Hepatocyte (in vitro differentiated cells): ENCODE measurements around the gene PIK3R6.

Experiments
- EZH2phosphoT487 ChIP-seq: fragments of 200-600 bp; sonication (generic); IDR thresholded peaks from one replicate; pipeline ENCODE4 v1.6.1; 2018; ENCODE audit warnings: antibody characterized with exemption, mild to moderate bottlenecking, low read depth, moderate library complexity; ENCODE audit not compliant: unreplicated experiment, severe bottlenecking
- TF ChIP-seq, protein P1 (sequence below): fragments of 200-600 bp; sonication (generic); IDR thresholded peaks from 2 replicates; pipeline ENCODE4 v1.5.1; 2016; ENCODE audit warnings: antibody characterized with exemption, mild to moderate bottlenecking; ENCODE audit not compliant: poor library complexity

DNA sequence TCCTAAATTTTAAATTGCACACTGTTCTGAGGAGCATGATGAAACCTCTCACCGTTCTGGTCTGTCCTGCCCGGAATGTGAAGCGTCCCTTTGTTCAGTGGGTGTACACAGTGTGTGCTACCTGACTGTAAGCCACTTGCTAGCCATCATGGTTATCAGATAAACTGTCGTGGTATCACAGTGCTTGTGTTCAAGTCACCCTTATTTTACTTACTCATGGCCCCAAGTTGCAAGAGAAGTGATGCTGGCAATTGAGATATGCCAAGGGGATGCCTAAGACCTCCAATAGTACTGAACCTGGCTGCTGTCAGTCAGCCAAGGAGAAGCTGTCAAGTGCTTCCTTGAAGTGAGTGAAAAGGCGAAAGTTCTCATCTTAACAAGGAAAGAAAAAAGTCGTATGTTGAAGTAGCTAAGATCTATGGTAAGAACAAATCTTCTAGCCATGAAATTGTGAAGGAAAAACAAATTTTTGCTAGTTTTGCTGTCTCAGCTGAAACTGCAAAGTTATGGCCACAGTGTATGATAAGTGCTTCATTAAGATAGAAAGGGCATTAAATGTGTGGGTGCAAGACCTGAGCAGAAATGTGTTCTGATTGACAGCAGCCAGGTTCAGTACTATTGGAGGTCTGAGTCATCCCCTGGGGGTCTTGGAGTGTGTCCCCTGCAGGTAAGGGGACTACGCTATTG lies 5.8 kb downstream of the PIK3R6 start:
- TF ChIP-seq, protein P1, sequence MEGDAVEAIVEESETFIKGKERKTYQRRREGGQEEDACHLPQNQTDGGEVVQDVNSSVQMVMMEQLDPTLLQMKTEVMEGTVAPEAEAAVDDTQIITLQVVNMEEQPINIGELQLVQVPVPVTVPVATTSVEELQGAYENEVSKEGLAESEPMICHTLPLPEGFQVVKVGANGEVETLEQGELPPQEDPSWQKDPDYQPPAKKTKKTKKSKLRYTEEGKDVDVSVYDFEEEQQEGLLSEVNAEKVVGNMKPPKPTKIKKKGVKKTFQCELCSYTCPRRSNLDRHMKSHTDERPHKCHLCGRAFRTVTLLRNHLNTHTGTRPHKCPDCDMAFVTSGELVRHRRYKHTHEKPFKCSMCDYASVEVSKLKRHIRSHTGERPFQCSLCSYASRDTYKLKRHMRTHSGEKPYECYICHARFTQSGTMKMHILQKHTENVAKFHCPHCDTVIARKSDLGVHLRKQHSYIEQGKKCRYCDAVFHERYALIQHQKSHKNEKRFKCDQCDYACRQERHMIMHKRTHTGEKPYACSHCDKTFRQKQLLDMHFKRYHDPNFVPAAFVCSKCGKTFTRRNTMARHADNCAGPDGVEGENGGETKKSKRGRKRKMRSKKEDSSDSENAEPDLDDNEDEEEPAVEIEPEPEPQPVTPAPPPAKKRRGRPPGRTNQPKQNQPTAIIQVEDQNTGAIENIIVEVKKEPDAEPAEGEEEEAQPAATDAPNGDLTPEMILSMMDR = no peak
- no peak for TF ChIP-seq EZH2phosphoT487
